Heart right ventricle (tissue), 16 donors: ENCODE measurements around the gene PRELP. TPM values are rescaled to one million over a fixed set of nuclear protein-coding genes. Genes with fewer than 3 reads are reported as not detected.
"Not testable (repeated sequence)": the region's sequence is repeated elsewhere in the genome, so short reads cannot be mapped to it uniquely, and the experiment has no call there.

ENCODE experiments used
- ATAC-seq, 8 donors: fragments of 200-7000 bp; cut with Tn5 transposase; one replicate each; pipeline ENCODE4 v1.9.1; 2020; ENCODE audit warnings: mild to moderate bottlenecking in 8 of 8, moderate library complexity in 8 of 8, moderate number of reproducible peaks in 1 of 8
- DNase-seq, 2 donors: peaks; one replicate each; pipeline ENCODE4 v3.0.0-alpha.2; 2020
- H3K27ac ChIP-seq, 10 donors: fragments of 200-600 bp; sonication (generic) in 2 of 10; one replicate each; pipeline versions ENCODE4 v1.5.0 to v1.8.0; 2020 to 2022; ENCODE audit warnings: mild to moderate bottlenecking in 3 of 10
- H3K27me3 ChIP-seq, 7 donors: fragments of 200-600 bp; one replicate each; pipeline ENCODE4 v1.8.0; 2021 to 2022; ENCODE audit warnings: mild to moderate bottlenecking in 2 of 7
- H3K36me3 ChIP-seq, 9 donors: fragments of 200-600 bp; sonication (generic) in 1 of 9; one replicate each; pipeline versions ENCODE4 v1.5.0 to v1.8.0; 2020 to 2022; ENCODE audit warnings: mild to moderate bottlenecking in 2 of 9
- H3K4me1 ChIP-seq, 9 donors: fragments of 200-600 bp; sonication (generic) in 1 of 9; one replicate each; pipeline versions ENCODE4 v1.5.0 to v1.8.0; 2020 to 2022; ENCODE audit warnings: mild to moderate bottlenecking in 4 of 9
- H3K4me3 ChIP-seq, 10 donors: fragments of 200-600 bp; sonication (generic) in 2 of 10; one replicate each; pipeline versions ENCODE4 v1.5.0 to v1.8.0; 2020 to 2022; ENCODE audit warnings: mild to moderate bottlenecking in 7 of 10, moderate library complexity in 2 of 10
- H3K9me3 ChIP-seq, 11 donors: fragments of 200-600 bp in 10 of 11; sonication (generic) in 2 of 11; one replicate each; pipeline versions ENCODE4 v1.5.0 to v1.8.0; 2013 to 2022; ENCODE audit warnings: mild to moderate bottlenecking in 2 of 11, control low read depth in 1 of 11, moderate library complexity in 1 of 11
- CTCF ChIP-seq, 9 donors: fragments of 200-600 bp; sonication (generic) in 2 of 9; IDR thresholded peaks; one replicate each; pipeline versions ENCODE4 v1.5.0 to v1.8.0; 2021 to 2022; ENCODE audit warnings: antibody characterized with exemption in 9 of 9, mild to moderate bottlenecking in 5 of 9, moderate library complexity in 1 of 9
- WGBS, 2 donors: extraction: QIAGEN DNeasy Blood & Tissue Kit; methylation state at CpG; one replicate each; pipeline ENCODE4 v1.1.7; 2013; ENCODE audit warnings: inconsistent platforms in 1 of 2; 5-methylcytosine and 5-hydroxymethylcytosine counted together
- intact Hi-C, 10 donors: fragments of 100-400 bp; cut with DNase I; formaldehyde crosslinking; loops; one replicate each; pipeline versions ENCODE4 v1.11.1 to v1.14.2; 2022
- polyA plus RNA-seq, 2 donors: library from polyadenylated mRNA; stranded (reverse); fragments of 200-250 nt; gene quantifications; one replicate each; pipeline ENCODE4 v1.2.3, GENCODE V29; 2013
- total RNA-seq, 10 donors: library from RNA; stranded (reverse); fragmentation: NEBNext Ultra II Directional in 3 of 10; extraction: Animal tissue kit (Norgen Biotek cat#: 25700) in 3 of 10; gene quantifications; one replicate each; pipeline versions ENCODE4 v1.2.1 to v1.2.4, GENCODE V29; 2021 to 2023
- donor health status: Arrhythmogenic right ventricular cardiomyopathy.
- donor health status: ischemic (EF 13 %, LVEDD 7.1; RV severe dilation, severe dysfunction).
- donor health status: healthy with polysubstance abuse.
- donor health status: DM: no; HTN: yes; CAD: no.
- donor health status: DM: no; HTN: no; CAD: no.
- donor health status: ischemic (EF 25% LVEDD 6.9; RV normal size, moderate dysfunction).
- donor health status: ischemic (EF 25% LVEDD 5.7; RV mildly dilated, moderate dysfunction).
- donor health status: healthy.
- donor health status: DM: yes; HTN: yes; CAD: no.
- donor health status: Ischemic cardiomyopathy.
- donor health status: ischemic (EF 35%, LVEDD 5.7; RV mildly dilated, moderate dysfunction).
- donor health status: nonischemic (EF 11% LVEDD 7.7; RV severe dilation, severe dysfunction).
- donor health status: DM: yes; HTN: yes; CAD: no.
- donor health status: PGD.
- donor health status: ischemic (EF 29% LVEDD 5.4; RV normal size, mild dysfunction).
- donor health status: nonischemic (EF 23%, LVEDD 6.1; RV moderate dilation, normal function).

Gene PRELP
- total and polyA plus RNA-seq, 12 donors = 3.3 to 37.1 (median 14.9) TPM

- Histone ChIP-seq H3K4me3 (no peak overlapping the region), H3K36me3 (no peaks in the 10 kb centered on the region), H3K4me1 (peaks cover 16 to 61% (median 37%) of the 10 kb centered on the region in 9 donors), H3K27ac (peak overlapping the region in 8 of 10 donors; percentile 8 to 91 (median 71)), H3K27me3 (no peaks in the 10 kb centered on the region), H3K9me3 (no peaks in the 10 kb centered on the region)
- TF ChIP-seq CTCF (IDR thresholded peaks at IDR 0.05) = no peak
- ATAC-seq (no peak), DNase-seq (no peak)
- intact Hi-C loops = loop anchor here in 1 of 10 donors (5.0 kb wide), 1 partner anchor 34 kb away; no protein-coding TSS in a partner anchor
- WGBS, 2 donors = 77 to 80% methylated on average over 9 of the region's 9 CpGs
Measured at GRCh38 chr1:203513585-203514031, 38.0 kb downstream of the PRELP start.

GRCh38 chr1:203516184-203516583 lies 40.6 kb downstream of the PRELP start:
- Histone ChIP-seq H3K9me3 (no peaks in the 10 kb centered on the region), H3K27ac (no peak overlapping the region), H3K4me1 (peaks cover 16 to 47% (median 38%) of the 10 kb centered on the region in 9 donors), H3K27me3 (no peaks in the 10 kb centered on the region), H3K36me3 (no peaks in the 10 kb centered on the region), H3K4me3 (no peak overlapping the region)
- ATAC-seq (no peak), DNase-seq (no peak)
- no peak for TF ChIP-seq CTCF (IDR thresholded peaks at IDR 0.05)
- whole genome bisulfite sequencing, 2 donors = 94 to 100% methylated on average over 9 of the region's 9 CpGs
- intact Hi-C loops = no loop called here

GRCh38 chr1:203516906-203517305 lies 41.3 kb downstream of the PRELP start:
- Histone ChIP-seq H3K36me3 (no peaks in the 10 kb centered on the region), H3K9me3 (no peaks in the 10 kb centered on the region), H3K4me1 (peaks cover 21 to 47% (median 36%) of the 10 kb centered on the region in 9 donors), H3K27me3 (no peaks in the 10 kb centered on the region), H3K27ac (no peak overlapping the region), H3K4me3 (no peak overlapping the region)
- no peak for TF ChIP-seq CTCF (IDR thresholded peaks at IDR 0.05)
- DNase-seq (no peak), ATAC-seq (no peak)
- intact Hi-C loops = no loop called here
- WGBS, 2 donors = 75 to 77% methylated on average over 5 of the region's 5 CpGs

GRCh38 chr1:203517426-203518110 lies 42.0 kb downstream of the PRELP start:
- intact Hi-C loops = no loop called here
- 89% methylated on average over 11 of the region's 11 CpGs for WGBS, 2 donors
- Histone ChIP-seq H3K4me1 (peaks cover 22 to 47% (median 30%) of the 10 kb centered on the region in 9 donors), H3K36me3 (no peaks in the 10 kb centered on the region), H3K9me3 (no peaks in the 10 kb centered on the region), H3K27me3 (no peaks in the 10 kb centered on the region), H3K4me3 (no peak overlapping the region), H3K27ac (no peak overlapping the region)
- ATAC-seq = no peak
- no peak for TF ChIP-seq CTCF (IDR thresholded peaks at IDR 0.05)
- DNase-seq = no peak

- WGBS, 2 donors = 90 to 100% methylated on average over 4 of the region's 4 CpGs
- DNase-seq, H3K36me3 ChIP-seq, intact Hi-C loops, ATAC-seq, H3K27me3 ChIP-seq, H3K27ac ChIP-seq, H3K9me3 ChIP-seq, H3K4me3 ChIP-seq: not testable (repeated sequence)
- peaks cover 18 to 42% (median 25%) of the 10 kb centered on the region in 9 donors for H3K4me1 ChIP-seq
Measured at GRCh38 chr1:203518139-203518538, 42.5 kb downstream of the PRELP start.
